ENCODE measurements around the gene TRO.

The TRO gene

GRCh38 chrX:54920610-54921426 is at the start of gene TRO:
Gene TRO (plus strand): TSS chrX:54920824. CDS start chrX:54922247, 1,423 bp downstream.
- H3K4me1 ChIP-seq (ENCODE audit: insufficient read depth, low read length), result no peaks in the 10 kb centered on the region
- peak within 1 kb of the TSS; percentile 78 for H3K9ac ChIP-seq (ENCODE audit: low read depth, low read length)
- no peaks in the 10 kb centered on the region for H3K9me3 ChIP-seq (ENCODE audit: control insufficient read depth, insufficient read depth, low read length)
- no peaks in the 10 kb centered on the region; the same call in 1 of the 2 replicates for H3K36me3 ChIP-seq (ENCODE audit: insufficient read depth, low read length)

- Histone ChIP-seq H3K9ac (ENCODE audit: low read depth, low read length) (no peak overlapping the region), H3K4me1 (ENCODE audit: insufficient read depth, low read length) (no peaks in the 10 kb centered on the region), H3K36me3 (ENCODE audit: insufficient read depth, low read length) (no peaks in the 10 kb centered on the region), H3K9me3 (ENCODE audit: control insufficient read depth, insufficient read depth, low read length) (0 out of 2 replicates have a peak, but pooled peaks cover 5% of the 10 kb centered on the region)
Measured at GRCh38 chrX:54885740-54886139, 34.9 kb upstream of the TRO start.

- no peaks in the 10 kb centered on the region for H3K9me3 ChIP-seq (ENCODE audit: control insufficient read depth, insufficient read depth, low read length)
- H3K9ac ChIP-seq (ENCODE audit: low read depth, low read length), result no peak overlapping the region
- no peaks in the 10 kb centered on the region for H3K4me1 ChIP-seq (ENCODE audit: insufficient read depth, low read length)
- H3K36me3 ChIP-seq (ENCODE audit: insufficient read depth, low read length), result no peaks in the 10 kb centered on the region
Measured at GRCh38 chrX:54891573-54891972, 29.1 kb upstream of the TRO start.

GRCh38 chrX:54894159-54894558 is 26.5 kb upstream of the TRO start:
- no peaks in the 10 kb centered on the region for H3K9me3 ChIP-seq (ENCODE audit: control insufficient read depth, insufficient read depth, low read length)
- no peaks in the 10 kb centered on the region for H3K36me3 ChIP-seq (ENCODE audit: insufficient read depth, low read length)
- no peaks in the 10 kb centered on the region for H3K4me1 ChIP-seq (ENCODE audit: insufficient read depth, low read length)
- H3K9ac ChIP-seq (ENCODE audit: low read depth, low read length), result no peak overlapping the region

- Histone ChIP-seq H3K9me3 (ENCODE audit: control insufficient read depth, insufficient read depth, low read length) (no peaks in the 10 kb centered on the region), H3K9ac (ENCODE audit: low read depth, low read length) (no peak overlapping the region), H3K36me3 (ENCODE audit: insufficient read depth, low read length) (no peaks in the 10 kb centered on the region), H3K4me1 (ENCODE audit: insufficient read depth, low read length) (no peaks in the 10 kb centered on the region)
Measured at GRCh38 chrX:54909941-54910340, 10.7 kb upstream of the TRO start.

- Histone ChIP-seq H3K9ac (ENCODE audit: low read depth, low read length) (peak overlapping the region; percentile 78), H3K36me3 (ENCODE audit: insufficient read depth, low read length) (no peaks in the 10 kb centered on the region; the same call in 1 of the 2 replicates), H3K4me1 (ENCODE audit: insufficient read depth, low read length) (no peaks in the 10 kb centered on the region), H3K9me3 (ENCODE audit: control insufficient read depth, insufficient read depth, low read length) (no peaks in the 10 kb centered on the region)
Measured at GRCh38 chrX:54921427-54922021, 900 bp downstream of the TRO start.

- Histone ChIP-seq H3K4me1 (ENCODE audit: insufficient read depth, low read length) (no peaks in the 10 kb centered on the region), H3K36me3 (ENCODE audit: insufficient read depth, low read length) (no peaks in the 10 kb centered on the region; the same call in 1 of the 2 replicates)
Measured at GRCh38 chrX:54922547-54922946, 1.9 kb downstream of the TRO start.

GRCh38 chrX:54923376-54923775 is 2.8 kb downstream of the TRO start:
- H3K36me3 ChIP-seq (ENCODE audit: insufficient read depth, low read length), result no peaks in the 10 kb centered on the region; the same call in 1 of the 2 replicates
- no peak overlapping the region for H3K9ac ChIP-seq (ENCODE audit: low read depth, low read length)
- no peaks in the 10 kb centered on the region for H3K4me1 ChIP-seq (ENCODE audit: insufficient read depth, low read length)
- H3K9me3 ChIP-seq (ENCODE audit: control insufficient read depth, insufficient read depth, low read length), result no peaks in the 10 kb centered on the region

More at GRCh38 chrX:54922547-54922946, 1.9 kb downstream of the TRO start:
- no peak overlapping the region for H3K9ac ChIP-seq (ENCODE audit: low read depth, low read length)
- H3K9me3 ChIP-seq (ENCODE audit: control insufficient read depth, insufficient read depth, low read length), result no peaks in the 10 kb centered on the region

- no peaks in the 10 kb centered on the region for H3K4me1 ChIP-seq (ENCODE audit: insufficient read depth, low read length)
- H3K36me3 ChIP-seq (ENCODE audit: insufficient read depth, low read length), result peaks cover 4% of the 10 kb centered on the region; the same call in 1 of the 2 replicates
- H3K9me3 ChIP-seq (ENCODE audit: control insufficient read depth, insufficient read depth, low read length), result no peaks in the 10 kb centered on the region
- no peak overlapping the region for H3K9ac ChIP-seq (ENCODE audit: low read depth, low read length)
Measured at GRCh38 chrX:54926978-54927377, 6.4 kb downstream of the TRO start.

GRCh38 chrX:54928876-54929275 is 8.3 kb downstream of the TRO start:
- Histone ChIP-seq H3K9me3 (ENCODE audit: control insufficient read depth, insufficient read depth, low read length) (no peaks in the 10 kb centered on the region), H3K36me3 (ENCODE audit: insufficient read depth, low read length) (peaks cover 4% of the 10 kb centered on the region; the same call in 1 of the 2 replicates), H3K9ac (ENCODE audit: low read depth, low read length) (no peak overlapping the region), H3K4me1 (ENCODE audit: insufficient read depth, low read length) (no peaks in the 10 kb centered on the region)

GRCh38 chrX:54930291-54931049 is 9.8 kb downstream of the TRO start:
- H3K4me1 ChIP-seq (ENCODE audit: insufficient read depth, low read length), result no peaks in the 10 kb centered on the region
- no peak overlapping the region for H3K9ac ChIP-seq (ENCODE audit: low read depth, low read length)
- H3K36me3 ChIP-seq (ENCODE audit: insufficient read depth, low read length), result peaks cover 4% of the 10 kb centered on the region; the same call in 1 of the 2 replicates
- H3K9me3 ChIP-seq (ENCODE audit: control insufficient read depth, insufficient read depth, low read length), result no peaks in the 10 kb centered on the region

GRCh38 chrX:54931107-54931506 is 10.5 kb downstream of the TRO start:
- no peaks in the 10 kb centered on the region for H3K9me3 ChIP-seq (ENCODE audit: control insufficient read depth, insufficient read depth, low read length)
- no peaks in the 10 kb centered on the region for H3K4me1 ChIP-seq (ENCODE audit: insufficient read depth, low read length)
- H3K9ac ChIP-seq (ENCODE audit: low read depth, low read length), result no peak overlapping the region
- peaks cover 4% of the 10 kb centered on the region; the same call in 1 of the 2 replicates for H3K36me3 ChIP-seq (ENCODE audit: insufficient read depth, low read length)

GRCh38 chrX:54933150-54933826 is 12.7 kb downstream of the TRO start:
- Histone ChIP-seq H3K4me1 (ENCODE audit: insufficient read depth, low read length) (no peaks in the 10 kb centered on the region), H3K36me3 (ENCODE audit: insufficient read depth, low read length) (peaks cover 4% of the 10 kb centered on the region; the same call in 1 of the 2 replicates), H3K9me3 (ENCODE audit: control insufficient read depth, insufficient read depth, low read length) (no peaks in the 10 kb centered on the region), H3K9ac (ENCODE audit: low read depth, low read length) (no peak overlapping the region)

- Histone ChIP-seq H3K9me3 (ENCODE audit: control insufficient read depth, insufficient read depth, low read length) (no peaks in the 10 kb centered on the region), H3K36me3 (ENCODE audit: insufficient read depth, low read length) (no peaks in the 10 kb centered on the region; the same call in 1 of the 2 replicates), H3K4me1 (ENCODE audit: insufficient read depth, low read length) (no peaks in the 10 kb centered on the region), H3K9ac (ENCODE audit: low read depth, low read length) (no peak overlapping the region)
Measured at GRCh38 chrX:54934058-54934457, 13.4 kb downstream of the TRO start.

Measured in ES-I3 (cell line).